ENCODE results near the gene GRB10.

The GRB10 gene

GRCh38 chr7:50782375-50783208 is at the start of gene GRB10:
TSS of gene GRB10 (minus strand) at chr7:50782896. CDS start at chr7:50732322, 50,574 bp downstream.
- H3K27ac ChIP-seq = no peak within 1 kb of the TSS

GRCh38 chr7:50828801-50829200 is 46.1 kb upstream of the GRB10 start:
- TF ChIP-seq CTCF (IDR thresholded peaks at IDR 0.05) (no peak), ZFX (IDR thresholded peaks at IDR 0.05; ENCODE audit: borderline replicate concordance) (no peak)
- H3K27ac ChIP-seq = no peak overlapping the region

More at GRCh38 chr7:50782375-50783208, at the start of gene GRB10:
- peak; percentile 86 for TF ChIP-seq CTCF (IDR thresholded peaks at IDR 0.05)
- no peak for TF ChIP-seq ZFX (IDR thresholded peaks at IDR 0.05; ENCODE audit: borderline replicate concordance)

GRCh38 chr7:50828116-50828515 is 45.4 kb upstream of the GRB10 start:
- no peak overlapping the region for H3K27ac ChIP-seq
- no peak for TF ChIP-seq ZFX (IDR thresholded peaks at IDR 0.05; ENCODE audit: borderline replicate concordance)
- TF ChIP-seq CTCF (IDR thresholded peaks at IDR 0.05) = no peak

GRCh38 chr7:50827281-50827680 is 44.6 kb upstream of the GRB10 start:
- TF ChIP-seq ZFX (IDR thresholded peaks at IDR 0.05; ENCODE audit: borderline replicate concordance) (no peak), CTCF (IDR thresholded peaks at IDR 0.05) (no peak)
- H3K27ac ChIP-seq = no peak overlapping the region

GRCh38 chr7:50826371-50827172 is 43.9 kb upstream of the GRB10 start:
- no peak overlapping the region for H3K27ac ChIP-seq
- no peak for TF ChIP-seq CTCF (IDR thresholded peaks at IDR 0.05)
- TF ChIP-seq ZFX (IDR thresholded peaks at IDR 0.05; ENCODE audit: borderline replicate concordance) = no peak

- H3K27ac ChIP-seq = no peak overlapping the region
- TF ChIP-seq ZFX (IDR thresholded peaks at IDR 0.05; ENCODE audit: borderline replicate concordance) (no peak), CTCF (IDR thresholded peaks at IDR 0.05) (no peak)
Measured at GRCh38 chr7:50825465-50825864, 42.8 kb upstream of the GRB10 start.

- no peak overlapping the region for H3K27ac ChIP-seq
- TF ChIP-seq ZFX (IDR thresholded peaks at IDR 0.05; ENCODE audit: borderline replicate concordance) = no peak
- no peak for TF ChIP-seq CTCF (IDR thresholded peaks at IDR 0.05)
Measured at GRCh38 chr7:50824882-50825281, 42.2 kb upstream of the GRB10 start.
